ENCODE results near the gene C4B.
"Not testable (repeated sequence)": the region's sequence is repeated elsewhere in the genome, so short reads cannot be mapped to it uniquely, and the experiment has no call there.

The C4B gene

DNA sequence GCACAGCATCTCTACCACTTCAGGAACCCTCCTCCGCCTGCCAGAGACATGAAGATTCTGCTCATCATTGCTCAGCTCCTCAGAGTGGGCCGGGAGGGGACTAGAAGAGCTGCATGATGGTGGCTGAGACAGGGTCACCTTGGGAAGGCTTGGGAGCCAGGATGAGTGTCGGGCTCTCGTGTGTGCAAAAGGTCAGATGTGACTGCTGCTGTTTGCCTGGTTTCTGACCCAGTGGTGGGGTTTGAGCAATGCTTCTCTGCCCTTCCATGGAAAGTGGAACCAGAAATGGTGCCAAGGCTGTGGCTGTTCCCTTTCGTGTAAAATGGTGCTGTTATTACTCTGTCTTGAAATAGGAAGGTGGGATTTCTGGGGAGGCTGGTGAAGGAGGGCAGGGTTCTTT is 33.6 kb upstream of the C4B start:
- DNase-seq (ENCODE audit: extremely low read depth in 1 of 2, low read depth in 1 of 2) = not testable (repeated sequence)

DNA sequence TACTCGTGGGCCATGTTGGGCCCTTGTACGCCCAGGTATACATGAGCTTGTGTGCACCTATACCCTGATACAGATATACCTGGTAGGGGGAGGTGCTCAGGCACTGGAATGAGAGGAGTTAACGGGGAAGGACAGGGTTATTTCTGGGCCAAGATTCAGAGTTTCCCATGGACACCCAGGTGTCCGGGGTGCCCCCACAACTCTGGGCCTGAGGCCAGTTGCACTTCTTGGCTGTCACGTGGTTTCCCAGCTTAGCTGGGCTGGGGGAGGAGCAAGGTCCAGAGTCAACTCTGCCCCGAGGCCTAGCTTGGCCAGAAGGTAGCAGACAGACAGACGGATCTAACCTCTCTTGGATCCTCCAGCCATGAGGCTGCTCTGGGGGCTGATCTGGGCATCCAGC is 32.9 kb upstream of the C4B start, which contains the start of gene C4A:
TSS of gene C4A (plus strand) at position 314 of the 400 bp plus-strand sequence. CDS start at position 365, 51 bp downstream.
- DNase-seq (ENCODE audit: extremely low read depth in 1 of 2, low read depth in 1 of 2) = not testable (repeated sequence)

DNA sequence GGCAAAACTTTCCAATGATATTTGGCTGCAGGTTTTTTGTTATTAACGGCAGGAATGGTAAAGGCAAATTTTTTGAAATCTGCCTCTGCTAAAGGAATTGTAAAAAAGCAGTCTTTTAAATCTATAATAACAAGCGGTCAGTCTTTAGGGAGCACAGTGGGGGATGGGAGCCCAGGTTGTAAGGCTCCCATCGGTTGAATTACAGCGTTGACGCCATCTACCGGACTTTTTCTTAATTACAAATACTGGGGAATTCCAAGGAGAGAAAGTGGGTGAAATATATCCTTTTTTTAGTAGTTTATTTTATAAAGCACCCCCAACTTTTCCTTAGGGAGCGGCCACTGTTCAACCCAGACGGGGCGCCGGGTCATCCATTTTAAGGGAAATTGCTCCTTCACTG is 25.2 kb upstream of the C4B start:
- DNase-seq (ENCODE audit: extremely low read depth in 1 of 2, low read depth in 1 of 2) = not testable (repeated sequence)

DNA sequence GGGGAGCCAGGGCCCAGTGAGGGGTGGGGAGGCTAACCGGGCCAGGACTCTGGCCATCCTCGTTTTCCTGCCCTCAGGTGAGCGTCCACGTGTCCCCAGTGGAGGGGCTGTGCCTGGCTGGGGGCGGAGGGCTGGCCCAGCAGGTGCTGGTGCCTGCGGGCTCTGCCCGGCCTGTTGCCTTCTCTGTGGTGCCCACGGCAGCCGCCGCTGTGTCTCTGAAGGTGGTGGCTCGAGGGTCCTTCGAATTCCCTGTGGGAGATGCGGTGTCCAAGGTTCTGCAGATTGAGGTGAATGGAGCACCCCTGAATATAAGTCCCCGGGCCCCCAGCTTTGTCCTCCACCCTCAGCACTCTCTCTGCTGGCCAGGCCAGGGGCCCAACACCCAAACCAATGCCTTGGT is 20.2 kb upstream of the C4B start:
- DNase-seq (ENCODE audit: extremely low read depth in 1 of 2, low read depth in 1 of 2) = not testable (repeated sequence)

DNA sequence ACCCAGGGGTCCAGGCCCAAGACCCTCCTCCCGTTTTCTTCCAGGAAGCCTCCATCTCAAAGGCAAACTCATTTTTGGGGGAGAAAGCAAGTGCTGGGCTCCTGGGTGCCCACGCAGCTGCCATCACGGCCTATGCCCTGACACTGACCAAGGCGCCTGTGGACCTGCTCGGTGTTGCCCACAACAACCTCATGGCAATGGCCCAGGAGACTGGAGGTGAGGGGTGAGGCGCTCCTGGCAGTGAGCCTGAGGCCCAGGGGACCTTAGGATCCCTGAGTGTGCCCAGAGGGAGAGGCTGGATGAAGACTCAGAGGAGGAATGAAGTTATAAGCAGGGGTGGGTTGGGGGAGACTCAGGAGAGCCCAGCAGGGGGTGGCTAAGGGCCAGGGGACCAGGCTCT is 18.2 kb upstream of the C4B start:
- not testable (repeated sequence) for DNase-seq (ENCODE audit: extremely low read depth in 1 of 2, low read depth in 1 of 2)

DNA sequence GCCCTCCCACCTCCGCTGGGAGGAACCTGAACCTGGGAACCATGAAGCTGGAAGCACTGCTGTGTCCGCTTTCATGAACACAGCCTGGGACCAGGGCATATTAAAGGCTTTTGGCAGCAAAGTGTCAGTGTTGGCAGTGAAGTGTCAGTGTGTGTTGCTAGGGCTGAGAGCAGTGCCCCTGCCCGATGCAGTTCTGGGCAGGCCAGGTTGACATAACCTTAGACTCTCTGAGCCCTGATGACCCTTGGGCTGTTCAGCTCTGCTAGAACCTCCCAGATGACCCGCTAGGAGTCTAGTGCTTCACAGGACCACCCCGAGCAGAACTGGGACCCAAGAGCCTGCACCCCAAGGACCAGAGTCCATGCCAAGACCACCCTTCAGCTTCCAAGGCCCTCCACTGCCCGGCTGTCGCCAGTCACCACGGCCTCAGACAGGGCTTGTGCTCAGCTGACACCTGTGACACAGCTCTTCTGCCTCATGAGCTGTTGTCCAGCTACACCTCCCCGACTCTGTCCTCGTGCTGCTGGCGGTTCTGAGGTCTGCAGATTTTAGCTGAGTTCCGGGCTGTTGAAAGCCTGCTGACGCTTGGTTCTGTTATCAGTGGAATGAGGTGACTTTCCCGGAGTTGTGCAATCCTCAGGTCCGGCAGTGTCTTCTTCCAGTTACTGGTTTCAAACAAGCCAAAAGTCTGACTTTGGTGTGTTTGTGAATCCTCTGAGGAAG is 11.9 kb upstream of the C4B start:
- DNase-seq (ENCODE audit: extremely low read depth in 1 of 2, low read depth in 1 of 2) = not testable (repeated sequence)

DNA sequence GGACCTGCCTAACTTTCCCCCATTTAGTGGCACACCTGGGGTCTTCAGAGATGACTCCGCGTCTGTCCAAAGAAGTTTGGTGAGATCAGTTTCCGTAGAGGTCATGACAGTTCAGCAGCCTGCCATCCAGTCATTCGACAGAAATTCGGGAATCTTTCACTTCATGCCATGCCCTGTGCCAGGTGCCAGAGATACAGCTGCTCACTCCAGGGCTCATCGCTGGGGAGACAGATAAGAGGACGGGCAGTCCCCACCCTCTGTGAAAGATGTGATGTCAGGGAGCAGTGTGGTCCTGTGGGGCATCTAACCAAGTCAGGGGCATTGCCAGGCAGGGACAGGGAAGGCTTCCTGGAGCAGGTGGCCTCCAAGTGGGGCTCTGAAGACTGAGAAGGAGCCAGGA is 11.3 kb upstream of the C4B start:
- DNase-seq (ENCODE audit: extremely low read depth in 1 of 2, low read depth in 1 of 2) = not testable (repeated sequence)

DNA sequence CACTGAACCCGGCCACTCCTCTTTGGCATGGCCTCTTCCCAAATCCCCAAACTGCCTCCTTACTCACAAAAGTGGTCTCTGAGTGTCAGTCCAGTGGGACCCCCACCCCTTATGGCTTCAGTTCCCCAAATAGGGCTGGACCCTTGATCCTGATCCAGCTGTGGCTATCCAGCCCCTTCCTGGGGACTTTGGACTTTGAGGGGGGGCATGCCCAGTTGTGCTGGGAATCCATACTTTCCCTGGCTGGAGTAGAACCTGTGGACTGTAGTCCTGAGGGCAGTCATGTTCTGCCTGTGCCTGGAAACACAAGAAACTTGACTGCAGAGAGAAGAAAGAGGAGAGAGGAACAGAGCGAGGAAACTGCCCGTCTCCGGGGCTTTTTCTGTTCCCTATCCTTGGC is 10.2 kb upstream of the C4B start:
- DNase-seq (ENCODE audit: extremely low read depth in 1 of 2, low read depth in 1 of 2) = not testable (repeated sequence)

DNA sequence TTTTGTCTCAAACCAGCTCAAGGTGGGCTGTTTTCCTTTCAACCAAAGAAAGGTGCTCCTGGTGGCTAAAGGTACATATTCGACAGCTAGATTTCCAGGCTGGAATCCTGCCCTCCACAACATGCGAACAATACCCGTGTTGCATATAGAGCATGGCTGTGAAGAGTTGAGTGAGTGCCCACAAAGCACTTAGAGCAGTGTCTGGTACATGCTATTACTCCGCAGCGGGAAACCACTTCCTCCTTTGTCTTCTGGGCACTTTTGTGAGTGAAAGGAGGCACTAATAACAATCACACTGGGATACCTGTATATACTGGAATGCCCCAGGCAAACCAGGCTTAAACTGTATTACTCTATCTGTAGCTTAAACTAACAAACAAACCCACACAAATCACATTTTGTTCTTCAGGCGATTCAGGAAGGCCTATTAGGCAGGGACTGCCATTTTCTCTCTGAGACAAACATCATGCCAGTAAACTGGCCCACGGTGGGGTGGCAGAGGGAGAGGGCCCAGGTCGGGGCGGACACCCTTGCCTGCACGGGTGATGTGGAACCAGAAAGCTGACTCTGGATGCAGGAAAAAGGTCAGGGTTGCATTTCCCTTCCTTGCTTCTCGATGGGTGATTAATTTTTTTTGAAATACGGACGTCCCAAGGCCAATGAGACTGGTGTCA is 9.6 kb upstream of the C4B start:
- DNase-seq (ENCODE audit: extremely low read depth in 1 of 2, low read depth in 1 of 2) = not testable (repeated sequence)

DNA sequence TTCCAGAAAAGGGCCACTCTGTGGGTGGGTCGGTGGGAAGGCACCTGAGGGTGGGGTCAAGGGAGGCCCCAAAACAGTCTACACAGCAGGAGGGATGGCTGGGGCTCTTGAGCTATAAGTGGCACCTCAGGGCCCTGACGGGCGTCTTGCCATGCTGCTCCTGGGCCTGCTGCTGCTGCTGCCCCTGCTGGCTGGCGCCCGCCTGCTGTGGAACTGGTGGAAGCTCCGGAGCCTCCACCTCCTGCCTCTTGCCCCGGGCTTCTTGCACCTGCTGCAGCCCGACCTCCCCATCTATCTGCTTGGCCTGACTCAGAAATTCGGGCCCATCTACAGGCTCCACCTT is 9.1 kb upstream of the C4B start:
- DNase-seq (ENCODE audit: extremely low read depth in 1 of 2, low read depth in 1 of 2) = not testable (repeated sequence)

DNA sequence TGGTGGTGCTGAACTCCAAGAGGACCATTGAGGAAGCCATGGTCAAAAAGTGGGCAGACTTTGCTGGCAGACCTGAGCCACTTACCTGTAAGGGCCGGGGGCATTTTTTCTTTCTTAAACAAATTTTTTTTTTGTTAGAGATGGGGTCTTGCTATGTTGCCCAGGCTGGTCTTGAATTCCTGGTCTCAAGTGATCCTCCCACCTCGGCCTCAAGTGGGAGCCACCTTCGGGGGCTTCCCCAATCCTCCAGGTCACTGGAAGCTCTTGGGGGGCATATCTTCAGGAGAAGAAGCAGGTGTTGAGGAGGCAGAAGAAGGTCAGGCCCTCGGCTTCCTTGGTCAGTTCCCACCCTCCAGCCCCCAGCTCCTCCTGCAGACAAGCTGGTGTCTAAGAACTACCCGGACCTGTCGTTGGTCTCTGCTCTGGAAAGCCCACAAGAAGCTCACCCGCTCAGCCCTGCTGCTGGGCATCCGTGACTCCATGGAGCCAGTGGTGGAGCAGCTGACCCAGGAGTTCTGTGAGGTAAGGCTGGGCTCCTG is 8.5 kb upstream of the C4B start:
- not testable (repeated sequence) for DNase-seq (ENCODE audit: extremely low read depth in 1 of 2, low read depth in 1 of 2)

DNA sequence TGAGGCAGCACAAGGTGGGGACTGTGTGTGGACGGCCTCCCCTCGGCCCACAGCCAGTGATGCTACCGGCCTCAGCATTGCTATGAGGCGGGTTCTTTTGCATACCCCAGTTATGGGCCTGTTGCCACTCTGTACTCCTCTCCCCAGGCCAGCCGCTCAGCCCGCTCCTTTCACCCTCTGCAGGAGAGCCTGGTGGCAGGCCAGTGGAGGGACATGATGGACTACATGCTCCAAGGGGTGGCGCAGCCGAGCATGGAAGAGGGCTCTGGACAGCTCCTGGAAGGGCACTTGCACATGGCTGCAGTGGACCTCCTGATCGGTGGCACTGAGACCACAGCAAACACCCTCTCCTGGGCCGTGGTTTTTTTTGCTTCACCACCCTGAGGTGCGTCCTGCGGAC is 7.5 kb upstream of the C4B start:
- DNase-seq (ENCODE audit: extremely low read depth in 1 of 2, low read depth in 1 of 2) = not testable (repeated sequence)

DNA sequence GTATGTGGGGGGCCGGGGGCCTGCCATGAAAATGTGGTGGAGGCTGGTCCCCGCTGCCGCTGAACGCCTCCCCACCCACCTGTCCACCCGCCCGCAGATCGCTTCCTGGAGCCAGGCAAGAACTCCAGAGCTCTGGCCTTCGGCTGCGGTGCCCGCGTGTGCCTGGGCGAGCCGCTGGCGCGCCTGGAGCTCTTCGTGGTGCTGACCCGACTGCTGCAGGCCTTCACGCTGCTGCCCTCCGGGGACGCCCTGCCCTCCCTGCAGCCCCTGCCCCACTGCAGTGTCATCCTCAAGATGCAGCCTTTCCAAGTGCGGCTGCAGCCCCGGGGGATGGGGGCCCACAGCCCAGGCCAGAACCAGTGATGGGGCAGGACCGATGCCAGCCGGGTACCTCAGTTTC is 6.6 kb upstream of the C4B start:
- not testable (repeated sequence) for DNase-seq (ENCODE audit: extremely low read depth in 1 of 2, low read depth in 1 of 2)

DNA sequence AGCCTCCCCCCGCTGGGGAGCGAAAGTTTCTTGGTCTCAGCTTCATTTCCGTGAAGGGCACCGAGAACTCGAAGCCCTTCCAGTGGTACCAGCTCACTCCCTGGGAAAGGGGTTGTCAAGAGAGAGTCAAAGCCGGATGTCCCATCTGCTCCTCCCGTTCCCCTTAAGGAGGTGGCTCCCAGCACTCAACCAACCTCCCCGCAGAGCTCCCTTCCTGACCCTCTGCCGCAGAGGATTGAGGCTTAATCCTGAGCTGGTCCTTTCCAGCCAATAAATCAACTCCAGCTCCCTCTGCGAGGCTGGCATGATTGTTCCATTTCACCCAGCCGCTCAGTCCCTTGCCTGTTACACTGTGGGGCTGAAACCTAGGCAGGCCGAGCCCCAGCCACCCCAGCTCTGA is 6.0 kb upstream of the C4B start:
- DNase-seq (ENCODE audit: extremely low read depth in 1 of 2, low read depth in 1 of 2) = not testable (repeated sequence)

DNA sequence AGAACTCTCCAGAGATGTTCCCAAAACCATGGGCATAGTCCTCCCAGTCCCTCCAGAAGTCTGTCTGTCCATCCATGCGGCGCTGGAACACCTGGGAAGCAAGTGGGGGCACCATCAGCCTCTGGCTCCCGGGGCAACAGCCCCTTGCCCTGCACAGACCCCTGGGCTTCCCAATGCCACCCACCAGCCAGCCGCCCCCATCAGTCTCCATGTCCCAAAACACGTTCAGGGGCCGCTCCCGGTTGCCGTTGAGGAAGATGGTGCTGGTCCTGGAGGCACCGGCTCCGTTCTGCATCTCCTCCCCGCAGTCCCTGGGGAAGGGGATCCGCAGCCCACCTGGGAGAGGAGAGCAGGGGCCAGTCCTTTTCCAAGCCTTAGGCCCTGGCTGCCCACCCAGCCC is 5.1 kb upstream of the C4B start:
- not testable (repeated sequence) for DNase-seq (ENCODE audit: extremely low read depth in 1 of 2, low read depth in 1 of 2)

DNA sequence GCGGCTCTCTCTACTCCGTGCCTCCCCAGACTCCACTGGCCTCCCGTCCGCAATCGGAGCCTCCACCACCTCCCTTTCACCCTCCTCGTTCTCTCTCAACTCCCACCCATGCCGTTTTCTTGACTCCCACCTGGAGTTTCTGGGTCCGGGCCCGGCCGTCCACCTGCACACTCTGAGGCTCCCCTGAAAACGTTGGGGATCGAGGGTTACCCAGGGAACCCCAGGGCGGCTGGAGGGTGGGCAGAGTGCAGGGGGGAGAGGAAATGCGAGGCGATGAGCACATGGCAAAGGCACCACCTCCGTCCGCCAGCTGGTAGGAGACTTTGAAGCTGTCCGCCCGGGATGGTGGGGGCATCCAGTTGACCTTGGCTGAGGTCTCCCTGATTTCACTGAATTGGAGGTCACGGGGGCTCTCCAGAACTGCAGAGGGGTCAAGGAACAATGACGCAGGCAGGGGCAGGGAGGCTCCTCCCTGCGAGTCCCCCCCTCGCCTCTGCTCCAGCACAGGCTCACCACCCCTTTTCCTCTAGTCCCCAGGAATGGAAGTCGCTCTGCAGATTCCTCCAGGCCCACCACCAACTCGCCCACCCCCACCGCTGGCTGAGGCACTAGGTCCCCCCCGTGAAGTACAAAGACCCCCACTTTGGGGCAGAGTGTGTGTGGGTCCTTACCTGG is 3.6 kb upstream of the C4B start:
- not testable (repeated sequence) for DNase-seq (ENCODE audit: extremely low read depth in 1 of 2, low read depth in 1 of 2)

DNA sequence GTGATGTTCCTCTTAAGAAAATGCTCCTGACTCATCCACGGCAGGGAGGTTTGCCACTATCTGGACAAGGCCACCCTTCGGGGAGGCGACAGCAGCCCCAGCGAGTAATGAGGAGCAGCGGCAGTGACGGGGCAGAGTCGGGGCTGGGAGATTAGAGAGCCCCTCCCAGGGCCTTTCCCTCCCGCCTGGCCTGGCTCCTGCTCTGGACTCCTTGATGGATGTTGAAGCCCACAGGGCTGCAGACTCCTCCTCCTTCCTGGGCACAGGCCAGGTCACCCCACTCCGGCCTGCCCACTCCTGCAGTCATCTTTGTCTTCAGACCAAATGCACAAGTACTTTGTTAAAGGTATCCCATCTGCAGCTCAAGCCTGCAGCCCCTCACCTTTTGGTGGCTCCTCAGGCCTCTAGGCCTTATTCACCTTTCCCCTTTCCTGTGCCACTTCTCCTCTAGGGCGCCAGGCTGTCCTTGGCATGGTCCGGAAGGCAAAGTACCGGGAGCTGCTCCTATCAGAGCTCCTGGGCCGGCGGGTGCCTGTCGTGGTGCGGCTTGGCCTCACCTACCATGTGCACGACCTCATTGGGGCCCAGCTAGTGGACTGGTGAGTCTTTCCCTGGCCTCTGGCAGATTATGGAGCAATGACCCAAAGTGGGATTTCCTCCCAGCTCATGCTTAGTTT is 1.5 kb upstream of the C4B start:
- DNase-seq (ENCODE audit: extremely low read depth in 1 of 2, low read depth in 1 of 2) = not testable (repeated sequence)

DNA sequence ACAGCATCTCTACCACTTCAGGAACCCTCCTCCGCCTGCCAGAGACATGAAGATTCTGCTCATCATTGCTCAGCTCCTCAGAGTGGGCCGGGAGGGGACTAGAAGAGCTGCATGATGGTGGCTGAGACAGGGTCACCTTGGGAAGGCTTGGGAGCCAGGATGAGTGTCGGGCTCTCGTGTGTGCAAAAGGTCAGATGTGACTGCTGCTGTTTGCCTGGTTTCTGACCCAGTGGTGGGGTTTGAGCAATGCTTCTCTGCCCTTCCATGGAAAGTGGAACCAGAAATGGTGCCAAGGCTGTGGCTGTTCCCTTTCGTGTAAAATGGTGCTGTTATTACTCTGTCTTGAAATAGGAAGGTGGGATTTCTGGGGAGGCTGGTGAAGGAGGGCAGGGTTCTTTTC is 857 bp upstream of the C4B start:
- DNase-seq (ENCODE audit: extremely low read depth in 1 of 2, low read depth in 1 of 2) = not testable (repeated sequence)

DNA sequence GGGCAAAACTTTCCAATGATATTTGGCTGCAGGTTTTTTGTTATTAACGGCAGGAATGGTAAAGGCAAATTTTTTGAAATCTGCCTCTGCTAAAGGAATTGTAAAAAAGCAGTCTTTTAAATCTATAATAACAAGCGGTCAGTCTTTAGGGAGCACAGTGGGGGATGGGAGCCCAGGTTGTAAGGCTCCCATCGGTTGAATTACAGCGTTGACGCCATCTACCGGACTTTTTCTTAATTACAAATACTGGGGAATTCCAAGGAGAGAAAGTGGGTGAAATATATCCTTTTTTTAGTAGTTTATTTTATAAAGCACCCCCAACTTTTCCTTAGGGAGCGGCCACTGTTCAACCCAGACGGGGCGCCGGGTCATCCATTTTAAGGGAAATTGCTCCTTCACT is 7.5 kb downstream of the C4B start:
- DNase-seq (ENCODE audit: extremely low read depth in 1 of 2, low read depth in 1 of 2) = not testable (repeated sequence)

DNA sequence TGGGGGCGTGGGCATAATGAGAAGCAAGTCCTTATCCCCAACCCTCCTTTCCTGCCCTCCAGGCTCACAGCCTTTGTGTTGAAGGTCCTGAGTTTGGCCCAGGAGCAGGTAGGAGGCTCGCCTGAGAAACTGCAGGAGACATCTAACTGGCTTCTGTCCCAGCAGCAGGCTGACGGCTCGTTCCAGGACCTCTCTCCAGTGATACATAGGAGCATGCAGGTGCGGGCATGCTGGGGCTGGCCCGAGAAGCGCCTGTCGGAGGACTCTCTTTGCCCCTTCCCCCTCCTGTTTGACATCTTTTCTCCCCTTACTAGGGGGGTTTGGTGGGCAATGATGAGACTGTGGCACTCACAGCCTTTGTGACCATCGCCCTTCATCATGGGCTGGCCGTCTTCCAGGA is 14.0 kb downstream of the C4B start:
- DNase-seq (ENCODE audit: extremely low read depth in 1 of 2, low read depth in 1 of 2) = not testable (repeated sequence)

DNA sequence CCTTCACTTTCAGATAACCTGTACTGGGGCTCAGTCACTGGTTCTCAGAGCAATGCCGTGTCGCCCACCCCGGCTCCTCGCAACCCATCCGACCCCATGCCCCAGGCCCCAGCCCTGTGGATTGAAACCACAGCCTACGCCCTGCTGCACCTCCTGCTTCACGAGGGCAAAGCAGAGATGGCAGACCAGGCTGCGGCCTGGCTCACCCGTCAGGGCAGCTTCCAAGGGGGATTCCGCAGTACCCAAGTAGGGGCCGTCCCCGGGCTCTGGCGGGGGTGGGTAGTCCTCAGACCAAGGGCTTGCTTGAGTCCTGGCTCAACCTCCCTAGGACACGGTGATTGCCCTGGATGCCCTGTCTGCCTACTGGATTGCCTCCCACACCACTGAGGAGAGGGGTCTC is 15.0 kb downstream of the C4B start:
- not testable (repeated sequence) for DNase-seq (ENCODE audit: extremely low read depth in 1 of 2, low read depth in 1 of 2)

Data from activated CD8-positive, alpha-beta memory T cell treated with anti-CD3 and anti-CD28 coated beads for 1 hour (primary cell).